ENCODE data around the gene ATAD1. TPM values are rescaled to one million over a fixed set of nuclear protein-coding genes. Genes with fewer than 3 reads are reported as not detected.

The ATAD1 gene
- total and polyA plus RNA-seq, 8 donors = 3.6 to 23.4 (median 16.0) TPM

- H3K27me3 ChIP-seq = no peaks in the 10 kb centered on the region
- FAIRE-seq (no peak), ATAC-seq (no peak), DNase-seq (no peak)
- no peak overlapping the region for H3K27ac ChIP-seq
- no peak overlapping the region for H3K4me3 ChIP-seq
- 79 to 84% methylated on average over 3 of the region's 3 CpGs for WGBS, 2 donors
- intact Hi-C loops (cut with DNase I) = no loop called here
- H3K36me3 ChIP-seq = no peaks in the 10 kb centered on the region
- H3K9me3 ChIP-seq = no peaks in the 10 kb centered on the region
- TF ChIP-seq CTCF (IDR thresholded peaks at IDR 0.05) = no peak
- peaks cover 0 to 5% (median 0%) of the 10 kb centered on the region in 3 donors for H3K4me1 ChIP-seq
Measured at GRCh38 chr10:87794285-87794684, 23.7 kb downstream of the ATAD1 start.

- Histone ChIP-seq H3K4me3 (no peak overlapping the region), H3K27me3 (no peaks in the 10 kb centered on the region), H3K27ac (no peak overlapping the region), H3K9me3 (no peaks in the 10 kb centered on the region), H3K36me3 (no peaks in the 10 kb centered on the region), H3K4me1 (peaks cover 0 to 5% (median 0%) of the 10 kb centered on the region in 3 donors)
- WGBS, 2 donors = 81 to 88% methylated on average over 3 of the region's 3 CpGs
- FAIRE-seq = no peak
- no peak for DNase-seq
- no peak for ATAC-seq
- no peak for TF ChIP-seq CTCF (IDR thresholded peaks at IDR 0.05)
- intact Hi-C loops (cut with DNase I) = no loop called here
Measured at GRCh38 chr10:87790185-87790584, 27.8 kb downstream of the ATAD1 start.

- peaks cover 0 to 3% (median 0%) of the 10 kb centered on the region in 4 donors for H3K9me3 ChIP-seq
- H3K4me1 ChIP-seq = no peaks in the 10 kb centered on the region
- H3K27ac ChIP-seq = no peak overlapping the region
- no peaks in the 10 kb centered on the region for H3K27me3 ChIP-seq
- H3K36me3 ChIP-seq = no peaks in the 10 kb centered on the region
- ATAC-seq (no peak), DNase-seq (no peak), FAIRE-seq (no peak)
- TF ChIP-seq CTCF (IDR thresholded peaks at IDR 0.05) = no peak
- intact Hi-C loops (cut with DNase I) = no loop called here
- H3K4me3 ChIP-seq = no peak overlapping the region
- WGBS, 2 donors = 96 to 97% methylated on average over 7 of the region's 7 CpGs
Measured at GRCh38 chr10:87786421-87786820, 31.6 kb downstream of the ATAD1 start.

- H3K27ac ChIP-seq = no peak overlapping the region
- no peaks in the 10 kb centered on the region for H3K4me1 ChIP-seq
- ATAC-seq (no peak), DNase-seq (no peak), FAIRE-seq (no peak)
- H3K4me3 ChIP-seq = no peak overlapping the region
- 93 to 99% methylated on average over 6 of the region's 6 CpGs for WGBS, 2 donors
- no peak for TF ChIP-seq CTCF (IDR thresholded peaks at IDR 0.05)
- H3K27me3 ChIP-seq = no peaks in the 10 kb centered on the region
- no peaks in the 10 kb centered on the region for H3K36me3 ChIP-seq
- intact Hi-C loops (cut with DNase I) = no loop called here
- H3K9me3 ChIP-seq = peaks cover 0 to 3% (median 0%) of the 10 kb centered on the region in 4 donors
Measured at GRCh38 chr10:87782721-87783120, 35.3 kb downstream of the ATAD1 start.

- ATAC-seq = no peak
- WGBS, 2 donors = 97 to 100% methylated on average over 2 of the region's 2 CpGs
- peaks cover 0 to 3% (median 0%) of the 10 kb centered on the region in 4 donors for H3K9me3 ChIP-seq
- FAIRE-seq = no peak
- no peak for TF ChIP-seq CTCF (IDR thresholded peaks at IDR 0.05)
- no peaks in the 10 kb centered on the region for H3K36me3 ChIP-seq
- H3K27me3 ChIP-seq = no peaks in the 10 kb centered on the region
- no peak overlapping the region for H3K4me3 ChIP-seq
- no peak for DNase-seq
- no peak overlapping the region for H3K27ac ChIP-seq
- intact Hi-C loops (cut with DNase I) = no loop called here
- no peaks in the 10 kb centered on the region for H3K4me1 ChIP-seq
Measured at GRCh38 chr10:87781545-87781944, 36.5 kb downstream of the ATAD1 start.
